ENCODE measurements around the gene STAG3. TPM values are rescaled to one million over a fixed set of nuclear protein-coding genes. Genes with fewer than 3 reads are reported as not detected.

The STAG3 gene
- total and polyA plus RNA-seq, 5 donors, result 0.41 to 1.1 (median 0.78) TPM; not detected in 1

Small RNAs within 50 kb of the gene (microRNA-seq; reads per million reads assigned to microRNA genes)
- 0 to 0.42 reads per million in 2 donors for gene MIR4658

Other genes with a start within 250 kb of the STAG3 start
- gene GJC3, start 248.3 kb upstream of the STAG3 start, total RNA-seq, result under 1 TPM in 2 of 4 donors, not detected in 2; 0.20 to 0.53 TPM
- gene GJC3, start 248.3 kb upstream of the STAG3 start, polyA plus RNA-seq, result 0.43 TPM
- gene AZGP1, start 201.9 kb upstream of the STAG3 start, total RNA-seq, result 10 to 100 TPM; 10.7 to 28.8 (median 16.1) TPM
- 17.0 TPM for gene AZGP1, start 201.9 kb upstream of the STAG3 start, polyA plus RNA-seq
- 10 to 100 TPM; 39.7 to 52.7 (median 50.4) TPM for gene ZKSCAN1, start 162.3 kb upstream of the STAG3 start, total RNA-seq
- 9.8 TPM for gene ZKSCAN1, start 162.3 kb upstream of the STAG3 start, polyA plus RNA-seq
- gene ZSCAN21, start 128.1 kb upstream of the STAG3 start, total RNA-seq, result 1 to 10 TPM; 7.1 to 8.6 (median 7.7) TPM
- gene ZSCAN21, start 128.1 kb upstream of the STAG3 start, polyA plus RNA-seq, result 6.2 TPM
- 10 to 100 TPM; 17.8 to 18.2 (median 18.0) TPM for gene ZNF3, start 96.2 kb upstream of the STAG3 start, total RNA-seq
- 12.1 TPM for gene ZNF3, start 96.2 kb upstream of the STAG3 start, polyA plus RNA-seq
- 100 to 1,000 TPM; 112 to 126 (median 117) TPM for gene COPS6, start 88.9 kb upstream of the STAG3 start, total RNA-seq
- gene COPS6, start 88.9 kb upstream of the STAG3 start, polyA plus RNA-seq, result 131 TPM
- gene MCM7, start 76.5 kb upstream of the STAG3 start, total RNA-seq, result 10 to 100 TPM; 14.2 to 26.9 (median 21.6) TPM
- gene MCM7, start 76.5 kb upstream of the STAG3 start, polyA plus RNA-seq, result 16.7 TPM
- gene AP4M1, start 76.3 kb upstream of the STAG3 start, total RNA-seq, result 10 to 100 TPM; 10.1 to 15.4 (median 14.0) TPM
- 10.7 TPM for gene AP4M1, start 76.3 kb upstream of the STAG3 start, polyA plus RNA-seq
- 10 to 100 TPM; 29.7 to 37.7 (median 32.9) TPM for gene TAF6, start 58.6 kb upstream of the STAG3 start, total RNA-seq
- gene TAF6, start 58.6 kb upstream of the STAG3 start, polyA plus RNA-seq, result 33.9 TPM
- gene CNPY4, start 58.3 kb upstream of the STAG3 start, total RNA-seq, result 10 to 100 TPM in 3 of 4 donors, 1 to 10 TPM in 1; 9.1 to 14.7 (median 12.1) TPM
- gene CNPY4, start 58.3 kb upstream of the STAG3 start, polyA plus RNA-seq, result 13.9 TPM
- gene MBLAC1, start 51.0 kb upstream of the STAG3 start, total RNA-seq, result 1 to 10 TPM; 3.0 to 4.4 (median 3.5) TPM
- gene MBLAC1, start 51.0 kb upstream of the STAG3 start, polyA plus RNA-seq, result 4.6 TPM
- gene LAMTOR4, start 29.0 kb upstream of the STAG3 start, total RNA-seq, result 100 to 1,000 TPM in 2 of 4 donors, 10 to 100 TPM in 2; 88.7 to 118 (median 108) TPM
- gene LAMTOR4, start 29.0 kb upstream of the STAG3 start, polyA plus RNA-seq, result 193 TPM
- gene TRAPPC14, start 19.2 kb upstream of the STAG3 start, total RNA-seq, result 10 to 100 TPM in 2 of 4 donors, 1 to 10 TPM in 2; 7.2 to 11.5 (median 9.7) TPM
- gene TRAPPC14, start 19.2 kb upstream of the STAG3 start, polyA plus RNA-seq, result 7.7 TPM
- gene GAL3ST4, start 9.3 kb upstream of the STAG3 start, total RNA-seq, result 1 to 10 TPM; 2.0 to 3.5 (median 2.3) TPM
- 1.7 TPM for gene GAL3ST4, start 9.3 kb upstream of the STAG3 start, polyA plus RNA-seq
- gene GPC2, start 537 bp upstream of the STAG3 start, total RNA-seq, result under 1 TPM; 0.09 to 0.78 (median 0.29) TPM
- gene GPC2, start 537 bp upstream of the STAG3 start, polyA plus RNA-seq, result 0.38 TPM
- gene PVRIG, start 42.0 kb downstream of the STAG3 start, total RNA-seq, result not detected
- gene PVRIG, start 42.0 kb downstream of the STAG3 start, polyA plus RNA-seq, result 0.07 TPM
- not detected for gene SPDYE3, start 129.8 kb downstream of the STAG3 start, total RNA-seq
- 0.20 TPM for gene SPDYE3, start 129.8 kb downstream of the STAG3 start, polyA plus RNA-seq
- gene PILRB, start 180.2 kb downstream of the STAG3 start, total RNA-seq, result 10 to 100 TPM; 13.2 to 15.6 (median 13.7) TPM
- 18.1 TPM for gene PILRB, start 180.2 kb downstream of the STAG3 start, polyA plus RNA-seq
- 1 to 10 TPM; 3.9 to 5.3 (median 4.9) TPM for gene PILRA, start 195.6 kb downstream of the STAG3 start, total RNA-seq
- 2.3 TPM for gene PILRA, start 195.6 kb downstream of the STAG3 start, polyA plus RNA-seq